ENCODE measurements around the gene CALD1.

The CALD1 gene

DNA sequence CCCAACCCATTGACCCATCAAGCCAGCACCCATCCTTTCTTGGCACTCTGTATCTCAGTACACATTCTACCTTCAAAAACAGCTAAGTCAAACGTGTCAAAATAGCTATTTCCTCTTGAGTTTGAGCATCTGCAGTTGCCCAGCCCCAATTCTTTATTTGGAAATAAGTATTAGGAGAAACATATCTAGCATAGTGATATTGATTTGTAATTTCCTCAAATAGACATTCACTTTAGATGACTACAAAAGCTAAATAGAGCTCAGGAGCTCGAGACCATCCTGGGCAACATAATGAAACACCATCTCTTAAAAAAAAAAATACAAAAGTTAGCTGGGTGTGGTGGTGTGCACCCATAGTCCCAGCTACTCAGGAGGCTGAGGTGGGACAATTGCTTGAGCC lies 147.6 kb downstream of the CALD1 start (continued):
- TF ChIP-seq MZF1 (tag by site-specific recombination; IDR thresholded peaks at IDR 0.05; ENCODE audit: borderline replicate concordance) (no peak), ZNF830 (tag by site-specific recombination; IDR thresholded peaks at IDR 0.05; ENCODE audit: low read depth) (no peak), ZNF433 (tag by site-specific recombination; IDR thresholded peaks at IDR 0.05; ENCODE audit: low read depth) (no peak), ZSCAN30 (tag by site-specific recombination; IDR thresholded peaks at IDR 0.05) (no peak), RBAK (tag by site-specific recombination; IDR thresholded peaks at IDR 0.05) (no peak), ZNF221 (tag by site-specific recombination; IDR thresholded peaks at IDR 0.05; ENCODE audit: borderline replicate concordance) (no peak), ZNF157 (tag by site-specific recombination; IDR thresholded peaks at IDR 0.05) (no peak)
- TF ChIP-seq, protein P1, sequence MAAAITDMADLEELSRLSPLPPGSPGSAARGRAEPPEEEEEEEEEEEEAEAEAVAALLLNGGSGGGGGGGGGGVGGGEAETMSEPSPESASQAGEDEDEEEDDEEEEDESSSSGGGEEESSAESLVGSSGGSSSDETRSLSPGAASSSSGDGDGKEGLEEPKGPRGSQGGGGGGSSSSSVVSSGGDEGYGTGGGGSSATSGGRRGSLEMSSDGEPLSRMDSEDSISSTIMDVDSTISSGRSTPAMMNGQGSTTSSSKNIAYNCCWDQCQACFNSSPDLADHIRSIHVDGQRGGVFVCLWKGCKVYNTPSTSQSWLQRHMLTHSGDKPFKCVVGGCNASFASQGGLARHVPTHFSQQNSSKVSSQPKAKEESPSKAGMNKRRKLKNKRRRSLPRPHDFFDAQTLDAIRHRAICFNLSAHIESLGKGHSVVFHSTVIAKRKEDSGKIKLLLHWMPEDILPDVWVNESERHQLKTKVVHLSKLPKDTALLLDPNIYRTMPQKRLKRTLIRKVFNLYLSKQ (tag by site-specific recombination; IDR thresholded peaks at IDR 0.05; ENCODE audit: borderline replicate concordance), result no peak
- TF ChIP-seq, protein P2, sequence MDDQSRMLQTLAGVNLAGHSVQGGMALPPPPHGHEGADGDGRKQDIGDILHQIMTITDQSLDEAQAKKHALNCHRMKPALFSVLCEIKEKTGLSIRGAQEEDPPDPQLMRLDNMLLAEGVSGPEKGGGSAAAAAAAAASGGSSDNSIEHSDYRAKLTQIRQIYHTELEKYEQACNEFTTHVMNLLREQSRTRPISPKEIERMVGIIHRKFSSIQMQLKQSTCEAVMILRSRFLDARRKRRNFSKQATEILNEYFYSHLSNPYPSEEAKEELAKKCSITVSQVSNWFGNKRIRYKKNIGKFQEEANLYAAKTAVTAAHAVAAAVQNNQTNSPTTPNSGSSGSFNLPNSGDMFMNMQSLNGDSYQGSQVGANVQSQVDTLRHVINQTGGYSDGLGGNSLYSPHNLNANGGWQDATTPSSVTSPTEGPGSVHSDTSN (CRISPR knock-in tag; IDR thresholded peaks at IDR 0.05), result no peak

DNA sequence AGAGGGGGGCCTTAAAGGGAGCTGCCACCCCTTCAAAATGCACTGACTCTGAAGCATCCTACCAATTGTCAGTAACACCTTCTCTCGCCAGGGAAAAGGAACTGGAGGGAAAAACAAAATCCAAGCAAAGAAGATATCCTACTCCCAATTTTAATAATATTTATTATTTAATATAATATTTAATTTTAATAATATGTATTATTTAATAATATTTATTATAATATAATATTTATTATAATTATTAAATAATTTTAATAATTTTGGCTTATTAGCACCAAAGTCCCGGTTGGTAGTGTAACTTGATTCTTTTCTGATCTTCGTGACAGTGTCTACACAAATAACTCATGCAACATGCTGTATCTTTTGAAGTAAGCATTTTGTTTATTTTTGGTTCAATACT lies 148.3 kb downstream of the CALD1 start:
- TF ChIP-seq ZNF658 (tag by site-specific recombination; IDR thresholded peaks at IDR 0.05) (no peak), TCF7L2 (IDR thresholded peaks at IDR 0.05; ENCODE audit: borderline replicate concordance, low read depth, low read length) (no peak), TRIM28 (IDR thresholded peaks at IDR 0.05; ENCODE audit: borderline replicate concordance, low read length) (no peak), GLI4 (tag by site-specific recombination; IDR thresholded peaks at IDR 0.05) (no peak), KLF1 (tag by site-specific recombination; IDR thresholded peaks at IDR 0.05) (no peak), ZNF654 (tag by site-specific recombination; IDR thresholded peaks at IDR 0.05; ENCODE audit: low read depth) (no peak), ZNF521 (tag by site-specific recombination; IDR thresholded peaks at IDR 0.05) (no peak), ZNF558 (tag by site-specific recombination; IDR thresholded peaks at IDR 0.05) (no peak), GLIS2 (tag by site-specific recombination; IDR thresholded peaks at IDR 0.05) (no peak), BCL11B (tag by site-specific recombination; IDR thresholded peaks at IDR 0.05; ENCODE audit: low read depth) (no peak), ZNF274 (IDR thresholded peaks at IDR 0.05; ENCODE audit: low read length) (no peak), ZNF274 (tag by site-specific recombination; IDR thresholded peaks at IDR 0.05; ENCODE audit: borderline replicate concordance) (no peak)
- TF ChIP-seq, protein P3, sequence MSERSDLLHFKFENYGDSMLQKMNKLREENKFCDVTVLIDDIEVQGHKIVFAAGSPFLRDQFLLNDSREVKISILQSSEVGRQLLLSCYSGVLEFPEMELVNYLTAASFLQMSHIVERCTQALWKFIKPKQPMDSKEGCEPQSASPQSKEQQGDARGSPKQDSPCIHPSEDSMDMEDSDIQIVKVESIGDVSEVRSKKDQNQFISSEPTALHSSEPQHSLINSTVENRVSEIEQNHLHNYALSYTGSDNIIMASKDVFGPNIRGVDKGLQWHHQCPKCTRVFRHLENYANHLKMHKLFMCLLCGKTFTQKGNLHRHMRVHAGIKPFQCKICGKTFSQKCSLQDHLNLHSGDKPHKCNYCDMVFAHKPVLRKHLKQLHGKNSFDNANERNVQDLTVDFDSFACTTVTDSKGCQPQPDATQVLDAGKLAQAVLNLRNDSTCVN (tag by site-specific recombination; optimal IDR thresholded peaks at IDR 0.05), result no peak
- TF ChIP-seq, protein P4, sequence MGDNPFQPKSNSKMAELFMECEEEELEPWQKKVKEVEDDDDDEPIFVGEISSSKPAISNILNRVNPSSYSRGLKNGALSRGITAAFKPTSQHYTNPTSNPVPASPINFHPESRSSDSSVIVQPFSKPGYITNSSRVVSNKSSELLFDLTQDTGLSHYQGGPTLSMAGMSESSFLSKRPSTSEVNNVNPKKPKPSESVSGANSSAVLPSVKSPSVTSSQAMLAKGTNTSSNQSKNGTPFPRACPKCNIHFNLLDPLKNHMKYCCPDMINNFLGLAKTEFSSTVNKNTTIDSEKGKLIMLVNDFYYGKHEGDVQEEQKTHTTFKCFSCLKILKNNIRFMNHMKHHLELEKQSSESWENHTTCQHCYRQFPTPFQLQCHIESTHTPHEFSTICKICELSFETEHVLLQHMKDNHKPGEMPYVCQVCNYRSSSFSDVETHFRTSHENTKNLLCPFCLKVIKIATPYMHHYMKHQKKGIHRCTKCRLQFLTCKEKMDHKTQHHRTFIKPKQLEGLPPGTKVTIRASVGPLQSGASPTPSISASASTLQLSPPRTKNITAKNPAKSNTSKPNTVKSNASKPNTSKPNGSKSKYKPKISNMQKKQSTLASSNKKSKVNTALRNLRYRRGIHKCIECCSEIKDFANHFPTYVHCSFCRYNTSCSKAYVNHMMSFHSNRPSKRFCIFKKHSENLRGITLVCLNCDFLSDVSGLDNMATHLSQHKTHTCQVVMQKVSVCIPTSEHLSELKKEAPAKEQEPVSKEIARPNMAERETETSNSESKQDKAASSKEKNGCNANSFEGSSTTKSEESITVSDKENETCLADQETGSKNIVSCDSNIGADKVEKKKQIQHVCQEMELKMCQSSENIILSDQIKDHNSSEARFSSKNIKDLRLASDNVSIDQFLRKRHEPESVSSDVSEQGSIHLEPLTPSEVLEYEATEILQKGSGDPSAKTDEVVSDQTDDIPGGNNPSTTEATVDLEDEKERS (tag by site-specific recombination; IDR thresholded peaks at IDR 0.05), result no peak
- H3K4me1 ChIP-seq (ENCODE audit: control insufficient read depth, insufficient read depth, low read length), result no peaks in the 10 kb centered on the region
- H3K4me3 ChIP-seq (ENCODE audit: low read depth, low read length), result no peak overlapping the region
- POLR2A ChIA-PET, result no interaction called here
- CTCF ChIA-PET, result interaction anchor here (0.5 to 1.2 kb wide), 3 partner anchors 23 to 227 kb away, joined by 3 to 6 read pairs (median 4); no protein-coding TSS in a partner anchor
- H3K27ac ChIP-seq (ENCODE audit: extremely low read depth, low read depth, low read length), result no peak overlapping the region
- H3K36me3 ChIP-seq (ENCODE audit: control insufficient read depth in 2 of 2, insufficient read depth in 1 of 2, low read length in 2 of 2), result peaks cover 0 to 18% of the 10 kb centered on the region in 2 experiments; a peak in 1 of 3 replicates
- no peaks in the 10 kb centered on the region for H3K9me3 ChIP-seq (ENCODE audit: control insufficient read depth, insufficient read depth, low read depth, low read length)

Measured in HEK293 (cell line).